H1 (cell line): Measurements from ENCODE around the gene CTNNA3. TPM values are rescaled to one million over a fixed set of nuclear protein-coding genes. Genes with fewer than 3 reads are reported as not detected.

Source experiments
- CTCF ChIA-PET: fragments of 300-600 bp; sonication (Branson Sonifier 250); formaldehyde crosslinking; loops from one replicate; lab custom pipeline; 2021; ENCODE audit not compliant: partially characterized antibody; lab: Charles Lee
- POLR2A ChIA-PET: fragments of 300-600 bp; sonication (Branson Sonifier 250); formaldehyde crosslinking; loops from one replicate; lab custom pipeline; 2021; ENCODE audit warnings: inconsistent platforms; ENCODE audit not compliant: partially characterized antibody; lab: Charles Lee
- DNase-seq, 2 experiments: peaks; one replicate each; pipeline versions ENCODE4 v3.0.0 to v3.0.0-alpha.2; 2010 to 2022; ENCODE audit warnings: low spot score in 2 of 2, low read depth in 1 of 2, mixed read lengths in 1 of 2
- FAIRE-seq: peaks from 2 replicates; lab custom pipeline; 2011; peaks lifted over from hg19 to GRCh38; lab: Jason Lieb, UNC
- H2AFZ ChIP-seq: 2 replicates; pipeline ENCODE4 v1.8.1; 2012; ENCODE audit warnings: low read length, inconsistent platforms
- H2AK5ac ChIP-seq: 2 replicates; pipeline ENCODE4 v1.6.1; 2013; ENCODE audit warnings: low read depth, low read length
- H2BK120ac ChIP-seq: replicated peaks from 2 replicates; pipeline ENCODE3; 2013; ENCODE audit warnings: low read depth, low read length, inconsistent platforms
- H2BK12ac ChIP-seq: 2 replicates; pipeline ENCODE4 v1.6.1; 2013; ENCODE audit warnings: low read depth, low read length
- H2BK15ac ChIP-seq: 2 replicates; pipeline ENCODE4 v1.6.1; 2013; ENCODE audit warnings: low read length
- H2BK20ac ChIP-seq: 2 replicates; pipeline ENCODE4 v1.6.1; 2013; ENCODE audit warnings: low read length
- H2BK5ac ChIP-seq: 2 replicates; pipeline ENCODE4 v1.6.1; 2013; ENCODE audit warnings: low read depth, low read length
- H3K14ac ChIP-seq: 2 replicates; pipeline ENCODE4 v1.6.1; 2013; ENCODE audit warnings: inconsistent platforms; ENCODE audit not compliant: insufficient read length
- H3K18ac ChIP-seq: 2 replicates; pipeline ENCODE4 v1.6.1; 2013; ENCODE audit warnings: low read length; ENCODE audit errors: extremely low read depth
- H3K23ac ChIP-seq: 2 replicates; pipeline ENCODE4 v1.6.1; 2013; ENCODE audit warnings: inconsistent platforms; ENCODE audit not compliant: insufficient read length
- H3K23me2 ChIP-seq: 2 replicates; pipeline ENCODE4 v1.6.1; 2013; ENCODE audit warnings: low read depth, low read length
- H3K27ac ChIP-seq: 2 replicates; pipeline ENCODE4 v1.6.1; 2011; ENCODE audit warnings: low read depth, low read length, inconsistent platforms
- H3K27me3 ChIP-seq, 4 experiments: replicated peaks in 1 of 4; 1 replicate in 1 of 4; 2 replicates in 3 of 4; pipeline versions ENCODE4 v1.6.1 to v1.8.1; 2011 to 2013; ENCODE audit warnings: low read length in 3 of 4, mild to moderate bottlenecking in 3 of 4, inconsistent platforms in 2 of 4, mixed read lengths in 2 of 4, moderate library complexity in 1 of 4; ENCODE audit not compliant: control insufficient read depth in 3 of 4, insufficient read depth in 3 of 4; ENCODE audit errors: extremely low read depth in 1 of 4
- H3K36me3 ChIP-seq, 4 experiments: 2 replicates each; pipeline versions ENCODE4 v1.6.1 to v1.8.1; 2011 to 2013; ENCODE audit warnings: mild to moderate bottlenecking in 4 of 4, low read length in 3 of 4, moderate library complexity in 2 of 4, control low read depth in 1 of 4, inconsistent platforms in 1 of 4; ENCODE audit not compliant: insufficient read depth in 4 of 4, control insufficient read depth in 2 of 4
- H3K4ac ChIP-seq: replicated peaks from 2 replicates; pipeline ENCODE3; 2013; ENCODE audit warnings: low read length, low read depth, mixed read lengths, inconsistent platforms; ENCODE audit not compliant: insufficient read length
- H3K4me1 ChIP-seq, 4 experiments: replicated peaks in 1 of 4; 1 replicate in 1 of 4; 2 replicates in 3 of 4; pipeline versions ENCODE4 v1.6.1 to v1.8.1; 2011 to 2013; ENCODE audit warnings: low read length in 3 of 4, inconsistent platforms in 2 of 4, mixed read lengths in 1 of 4; ENCODE audit not compliant: insufficient read depth in 4 of 4, control insufficient read depth in 3 of 4
- H3K4me2 ChIP-seq, 2 experiments: 2 replicates each; pipeline versions ENCODE4 v1.6.1 to v1.8.1; 2011 to 2013; ENCODE audit warnings: low read depth in 2 of 2, low read length in 2 of 2, control low read depth in 1 of 2, inconsistent platforms in 1 of 2, mild to moderate bottlenecking in 1 of 2; ENCODE audit not compliant: insufficient read depth in 1 of 2
- H3K4me3 ChIP-seq, 4 experiments: fragments of 200-600, 300-600 bp in 1 of 4; sonication (generic), shearing (Covaris generic), sonication (Bioruptor Twin) in 1 of 4; 2 replicates each; pipeline versions ENCODE4 v1.5.1 to v1.8.1; 2011 to 2016; ENCODE audit warnings: low read length in 4 of 4, low read depth in 3 of 4, control low read depth in 2 of 4, inconsistent platforms in 2 of 4, mild to moderate bottlenecking in 2 of 4, mixed read lengths in 1 of 4, moderate library complexity in 1 of 4; ENCODE audit not compliant: insufficient read depth in 2 of 4; ENCODE audit errors: extremely low read depth in 1 of 4
- H3K56ac ChIP-seq: replicated peaks from 2 replicates; pipeline ENCODE3; 2013; ENCODE audit warnings: low read depth, mild to moderate bottlenecking, mixed read lengths, low read length, inconsistent platforms; ENCODE audit not compliant: insufficient read length
- H3K79me1 ChIP-seq: 2 replicates; pipeline ENCODE4 v1.6.1; 2013; ENCODE audit warnings: low read depth, low read length, control low read depth
- H3K79me2 ChIP-seq, 2 experiments: 2 replicates each; pipeline versions ENCODE4 v1.6.1 to v1.8.1; 2012 to 2013; ENCODE audit warnings: low read length in 2 of 2, mild to moderate bottlenecking in 2 of 2, inconsistent platforms in 1 of 2; ENCODE audit not compliant: insufficient read depth in 2 of 2, control insufficient read depth in 1 of 2
- H3K9ac ChIP-seq, 4 experiments: replicated peaks in 1 of 4; 1 replicate in 1 of 4; 2 replicates in 3 of 4; pipeline versions ENCODE4 v1.6.1 to v1.8.1; 2011 to 2013; ENCODE audit warnings: low read depth in 3 of 4, low read length in 3 of 4, control low read depth in 2 of 4, mild to moderate bottlenecking in 2 of 4, moderate library complexity in 2 of 4, inconsistent platforms in 1 of 4; ENCODE audit errors: extremely low read depth in 1 of 4
- H3K9me3 ChIP-seq, 2 experiments: 2 replicates each; pipeline versions ENCODE4 v1.6.1 to v1.8.1; 2012 to 2013; ENCODE audit warnings: mild to moderate bottlenecking in 2 of 2, moderate library complexity in 2 of 2, control low read depth in 1 of 2, inconsistent platforms in 1 of 2, low read depth in 1 of 2, low read length in 1 of 2, mixed read lengths in 1 of 2; ENCODE audit not compliant: insufficient read depth in 2 of 2
- H4K20me1 ChIP-seq, 2 experiments: replicated peaks in 1 of 2; 2 replicates each; pipeline versions ENCODE3 to v1.8.1; 2011 to 2013; ENCODE audit warnings: inconsistent platforms in 2 of 2, low read length in 2 of 2, mild to moderate bottlenecking in 1 of 2; ENCODE audit not compliant: insufficient read depth in 2 of 2, control insufficient read depth in 1 of 2
- H4K5ac ChIP-seq: 2 replicates; pipeline ENCODE4 v1.6.1; 2013; ENCODE audit warnings: low read length, low read depth, mixed read lengths, inconsistent platforms; ENCODE audit not compliant: insufficient read length
- H4K8ac ChIP-seq: 2 replicates; pipeline ENCODE4 v1.8.0; 2013; ENCODE audit warnings: mild to moderate bottlenecking, moderate library complexity, low read length, inconsistent platforms; ENCODE audit not compliant: insufficient read depth; ENCODE audit errors: extremely low read depth
- H4K91ac ChIP-seq: replicated peaks from 2 replicates; pipeline ENCODE3; 2013; ENCODE audit warnings: low read length, mixed read lengths, inconsistent platforms; ENCODE audit not compliant: insufficient read length
- CTBP2 ChIP-seq: IDR thresholded peaks from 2 replicates; pipeline ENCODE4 v1.7.0; 2011; ENCODE audit warnings: borderline replicate concordance, mild to moderate bottlenecking, moderate library complexity, mixed read lengths, low read length; ENCODE audit not compliant: insufficient read depth, insufficient read length
- MAX ChIP-seq: IDR thresholded peaks from 2 replicates; pipeline ENCODE4 v1.6.1; 2012; ENCODE audit warnings: inconsistent platforms
- PHF8 ChIP-seq: fragments of 200-600 bp; sonication (generic); conservative IDR thresholded peaks from 2 replicates; pipeline ENCODE4 v1.7.1; 2012; ENCODE audit warnings: low read depth, mild to moderate bottlenecking, inconsistent platforms, low read length, moderate library complexity
- POLR2AphosphoS5 ChIP-seq: IDR thresholded peaks from 2 replicates; pipeline ENCODE4 v1.6.1; 2011; ENCODE audit warnings: low read depth, low read length
- USF2 ChIP-seq: IDR thresholded peaks from 2 replicates; pipeline ENCODE4 v1.6.1; 2011; ENCODE audit warnings: low read length, improper control_type of control experiment
- polyA plus RNA-seq, 7 experiments: library from polyadenylated mRNA; depleted of rRNA in 3 of 7; stranded (reverse) in 5 of 7; unstranded in 2 of 7; fragments of >200 nt in 5 of 7; fragments of 200-250 nt in 2 of 7; gene quantifications; 1 replicate in 5 of 7; 2 replicates in 1 of 7; 4 replicates in 1 of 7; pipeline versions ENCODE4 v1.2.1 to v1.2.3, GENCODE V29; 2011 to 2013; ENCODE audit warnings: missing spikeins in 2 of 7, mixed read lengths in 2 of 7
- total RNA-seq: library from RNA; stranded (reverse); fragmentation: NEBNext Ultra II Directional; extraction: Animal tissue kit (Norgen Biotek cat#: 25700); gene quantifications from 2 replicates; pipeline ENCODE4 v1.2.1, GENCODE V29; 2021

Gene CTNNA3
- total and polyA plus RNA-seq, 2 of the 8 experiments (the other 6 are each of a cell fraction or from before 2014, with no cell fraction given) = 1.3 to 1.5 TPM

GRCh38 chr10:66209025-66209424 lies 1487.0 kb downstream of the CTNNA3 start:
- no peak overlapping the region for H2BK12ac ChIP-seq
- H3K4me1 ChIP-seq = no peaks in the 10 kb centered on the region
- CTCF ChIA-PET = interaction anchor here (1.2 kb wide), 2 partner anchors 377 to 418 kb away, joined by 3 read pairs; no protein-coding TSS in a partner anchor
- H3K79me1 ChIP-seq = no peaks in the 10 kb centered on the region
- H3K4ac ChIP-seq = no peak overlapping the region
- no peaks in the 10 kb centered on the region for H4K20me1 ChIP-seq
- no peaks in the 10 kb centered on the region for H3K23me2 ChIP-seq
- no peaks in the 10 kb centered on the region for H3K27me3 ChIP-seq
- H3K9me3 ChIP-seq = no peaks in the 10 kb centered on the region
- no peak overlapping the region for H2BK120ac ChIP-seq
- TF ChIP-seq MAX = no peak
- no peak for TF ChIP-seq CTBP2
- no peak for TF ChIP-seq POLR2AphosphoS5
- no peak for TF ChIP-seq PHF8
- no peak for TF ChIP-seq USF2
- no peak overlapping the region for H3K56ac ChIP-seq
- no peak for FAIRE-seq
- no peak overlapping the region for H3K23ac ChIP-seq
- no peak overlapping the region for H4K5ac ChIP-seq
- H2AFZ ChIP-seq = no peak overlapping the region
- H3K27ac ChIP-seq = no peak overlapping the region
- DNase-seq = no peak
- no peak overlapping the region for H3K4me3 ChIP-seq
- POLR2A ChIA-PET = no interaction called here
- H3K36me3 ChIP-seq = no peaks in the 10 kb centered on the region
- no peak overlapping the region for H4K91ac ChIP-seq
- no peak overlapping the region for H3K4me2 ChIP-seq
- no peak overlapping the region for H2BK5ac ChIP-seq
- no peak overlapping the region for H2BK20ac ChIP-seq
- H3K18ac ChIP-seq = no peak overlapping the region
- no peak overlapping the region for H2BK15ac ChIP-seq
- no peak overlapping the region for H4K8ac ChIP-seq
- H3K14ac ChIP-seq = no peak overlapping the region
- no peaks in the 10 kb centered on the region for H3K79me2 ChIP-seq
- H3K9ac ChIP-seq = no peak overlapping the region
- H2AK5ac ChIP-seq = no peak overlapping the region
